WERI-Rb-1 (cell line): Measurements from ENCODE around the gene TEDC1.

Experiments used
- DNase-seq: peaks from one replicate; pipeline ENCODE4 v3.0.0-alpha.2; 2020
- H3K27ac ChIP-seq: fragments of 250-450 bp; sonication (Bioruptor Pico); 2 replicates; pipeline ENCODE4 v1.5.1; 2020; ENCODE audit warnings: mild to moderate bottlenecking, moderate library complexity
- H3K27me3 ChIP-seq: fragments of 250-450 bp; sonication (Bioruptor Pico); 2 replicates; pipeline ENCODE4 v1.5.1; 2021; ENCODE audit warnings: mild to moderate bottlenecking, low read depth, moderate library complexity; ENCODE audit not compliant: insufficient read depth, severe bottlenecking
- H3K36me3 ChIP-seq: fragments of 250-450 bp; sonication (Bioruptor Pico); 2 replicates; pipeline ENCODE4 v1.5.1; 2020; ENCODE audit warnings: mild to moderate bottlenecking, moderate library complexity
- H3K4me3 ChIP-seq: 2 replicates; pipeline ENCODE4 v1.5.1; 2011; ENCODE audit warnings: low read depth, mild to moderate bottlenecking, control low read depth, low read length
- H3K9me3 ChIP-seq: fragments of 250-450 bp; sonication (Bioruptor Pico); 2 replicates; pipeline ENCODE4 v1.5.1; 2021; ENCODE audit warnings: mild to moderate bottlenecking, moderate library complexity; ENCODE audit not compliant: severe bottlenecking
- TF ChIP-seq, protein P1 (sequence below): IDR thresholded peaks from 2 replicates; pipeline ENCODE4 v1.5.1; 2011; ENCODE audit warnings: low read depth, mild to moderate bottlenecking, control low read depth, inconsistent platforms, low read length

The TEDC1 gene

GRCh38 chr14:105467249-105467941 is 23.7 kb upstream of the TEDC1 start:
- Histone ChIP-seq H3K4me3 (no peak overlapping the region), H3K9me3 (no peaks in the 10 kb centered on the region), H3K27ac (no peak overlapping the region), H3K36me3 (peaks cover 51% of the 10 kb centered on the region), H3K27me3 (no peaks in the 10 kb centered on the region)
- DNase-seq, result no peak
- TF ChIP-seq, protein P1, sequence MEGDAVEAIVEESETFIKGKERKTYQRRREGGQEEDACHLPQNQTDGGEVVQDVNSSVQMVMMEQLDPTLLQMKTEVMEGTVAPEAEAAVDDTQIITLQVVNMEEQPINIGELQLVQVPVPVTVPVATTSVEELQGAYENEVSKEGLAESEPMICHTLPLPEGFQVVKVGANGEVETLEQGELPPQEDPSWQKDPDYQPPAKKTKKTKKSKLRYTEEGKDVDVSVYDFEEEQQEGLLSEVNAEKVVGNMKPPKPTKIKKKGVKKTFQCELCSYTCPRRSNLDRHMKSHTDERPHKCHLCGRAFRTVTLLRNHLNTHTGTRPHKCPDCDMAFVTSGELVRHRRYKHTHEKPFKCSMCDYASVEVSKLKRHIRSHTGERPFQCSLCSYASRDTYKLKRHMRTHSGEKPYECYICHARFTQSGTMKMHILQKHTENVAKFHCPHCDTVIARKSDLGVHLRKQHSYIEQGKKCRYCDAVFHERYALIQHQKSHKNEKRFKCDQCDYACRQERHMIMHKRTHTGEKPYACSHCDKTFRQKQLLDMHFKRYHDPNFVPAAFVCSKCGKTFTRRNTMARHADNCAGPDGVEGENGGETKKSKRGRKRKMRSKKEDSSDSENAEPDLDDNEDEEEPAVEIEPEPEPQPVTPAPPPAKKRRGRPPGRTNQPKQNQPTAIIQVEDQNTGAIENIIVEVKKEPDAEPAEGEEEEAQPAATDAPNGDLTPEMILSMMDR, result no peak

- Histone ChIP-seq H3K4me3 (no peak overlapping the region), H3K27ac (no peak overlapping the region), H3K9me3 (no peaks in the 10 kb centered on the region), H3K36me3 (peaks cover 47% of the 10 kb centered on the region), H3K27me3 (no peaks in the 10 kb centered on the region)
- TF ChIP-seq, protein P1, result no peak
- no peak for DNase-seq
These were observed 23.0 kb upstream of the TEDC1 start for GRCh38 chr14:105467942-105468471.

- H3K4me3 ChIP-seq, result no peak overlapping the region
- H3K9me3 ChIP-seq, result no peaks in the 10 kb centered on the region
- peaks cover 40% of the 10 kb centered on the region for H3K36me3 ChIP-seq
- no peak for DNase-seq
- no peak overlapping the region for H3K27ac ChIP-seq
- no peaks in the 10 kb centered on the region for H3K27me3 ChIP-seq
- TF ChIP-seq, protein P1, result no peak
These were observed 22.3 kb upstream of the TEDC1 start for GRCh38 chr14:105468621-105469241.

GRCh38 chr14:105469456-105470349 is 21.3 kb upstream of the TEDC1 start:
- Histone ChIP-seq H3K27me3 (no peaks in the 10 kb centered on the region), H3K36me3 (peaks cover 33% of the 10 kb centered on the region), H3K27ac (no peak overlapping the region), H3K4me3 (no peak overlapping the region), H3K9me3 (no peaks in the 10 kb centered on the region)
- TF ChIP-seq, protein P1, result no peak
- no peak for DNase-seq

DNA sequence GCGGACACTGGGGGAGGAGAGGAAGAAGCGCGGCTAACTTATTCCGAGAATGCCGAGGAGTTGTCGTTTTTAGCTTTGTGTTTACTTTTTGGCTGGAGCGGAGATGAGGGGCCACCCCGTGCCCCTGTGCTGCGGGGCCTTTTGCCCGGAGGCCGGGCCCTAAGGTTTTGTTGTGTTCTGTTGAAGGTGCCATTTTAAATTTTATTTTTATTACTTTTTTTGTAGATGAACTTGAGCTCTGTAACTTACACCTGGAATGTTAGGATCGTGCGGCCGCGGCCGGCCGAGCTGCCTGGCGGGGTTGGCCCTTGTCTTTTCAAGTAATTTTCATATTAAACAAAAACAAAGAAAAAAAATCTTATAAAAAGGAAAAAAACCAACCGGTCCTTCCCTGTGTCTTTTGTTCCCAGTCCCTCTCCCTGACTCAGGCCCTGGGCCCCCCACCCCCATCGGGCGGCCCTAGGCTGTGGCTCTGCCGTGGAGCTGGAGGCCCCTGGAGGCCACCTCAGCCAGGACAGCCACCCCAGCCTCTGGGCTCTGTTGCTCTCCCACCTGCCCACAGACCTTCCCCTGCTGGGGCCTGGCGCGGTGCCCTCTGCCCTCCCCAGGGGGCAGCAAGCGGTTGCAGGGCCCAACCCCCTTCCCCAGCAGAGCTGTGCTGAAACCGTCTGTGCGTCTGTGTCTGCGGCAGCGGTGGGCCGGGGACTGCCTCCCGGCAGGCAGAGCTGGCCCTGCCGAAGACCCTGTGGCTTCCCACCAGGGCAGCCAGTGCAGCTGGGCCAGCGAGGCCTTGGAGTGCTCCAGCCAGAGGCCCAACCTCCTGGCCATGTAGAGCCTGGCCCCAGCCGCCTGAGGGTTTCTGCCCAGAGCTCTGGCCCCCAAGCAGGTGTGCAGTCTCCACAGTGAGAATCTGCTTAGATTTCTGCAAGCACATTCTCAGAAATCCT is 20.4 kb upstream of the TEDC1 start:
- Histone ChIP-seq H3K36me3 (peaks cover 24% of the 10 kb centered on the region), H3K9me3 (no peaks in the 10 kb centered on the region), H3K4me3 (no peak overlapping the region), H3K27me3 (no peaks in the 10 kb centered on the region), H3K27ac (peak overlapping the region; percentile 26)
- no peak for DNase-seq
- TF ChIP-seq, protein P1, result no peak
